Activated naive CD4-positive, alpha-beta T cell treated with Interleukin-2 at 50 U/mL for 16 hours (primary cell): Measurements from ENCODE around the gene TLR6.

Source experiments
- DNase-seq: peaks from one replicate; pipeline ENCODE4 v3.0.0-alpha.2; 2020

TLR6 gene

GRCh38 chr4:38868059-38868960 lies 11.7 kb upstream of the TLR6 start:
- no peak for DNase-seq

DNA sequence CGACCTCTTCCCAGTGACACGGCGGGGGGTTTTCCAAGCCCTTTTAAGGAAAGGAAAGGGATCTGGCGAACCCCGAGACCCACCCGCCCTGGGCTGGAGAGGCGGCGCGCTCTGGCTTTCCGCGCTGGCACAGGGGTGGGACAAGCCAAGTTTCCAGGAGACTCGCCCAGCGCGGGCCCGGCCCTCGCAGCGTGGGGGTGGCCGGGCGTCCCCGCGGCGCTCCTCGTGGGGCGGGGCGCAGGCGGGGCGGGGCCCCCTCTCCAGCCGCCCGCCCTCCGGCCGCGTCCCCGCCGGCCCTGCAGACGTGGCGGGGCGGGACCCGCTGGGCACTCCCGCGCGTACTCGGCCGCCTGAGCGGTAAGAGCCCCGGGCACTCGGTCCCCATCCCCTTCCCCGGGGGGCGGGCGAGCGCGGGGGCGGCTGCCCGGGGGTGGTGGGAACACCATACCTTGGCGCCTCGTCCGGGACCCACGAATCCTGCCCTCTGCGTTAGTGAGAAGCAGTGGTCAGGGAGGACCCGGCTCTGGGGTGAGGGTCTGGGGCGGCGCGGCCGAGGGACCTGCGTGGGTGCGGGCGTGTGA lies 11.0 kb upstream of the TLR6 start, which contains the start of gene FAM114A1:
TSS of gene FAM114A1 (plus strand) at position 329 of the 581 bp plus-strand sequence. CDS start 10,273 bp downstream, outside the sequence.
- DNase-seq, result peak; percentile 22

- DNase-seq, result no peak
Observed at GRCh38 chr4:38866973-38867477, 10.4 kb upstream of the TLR6 start.

DNA sequence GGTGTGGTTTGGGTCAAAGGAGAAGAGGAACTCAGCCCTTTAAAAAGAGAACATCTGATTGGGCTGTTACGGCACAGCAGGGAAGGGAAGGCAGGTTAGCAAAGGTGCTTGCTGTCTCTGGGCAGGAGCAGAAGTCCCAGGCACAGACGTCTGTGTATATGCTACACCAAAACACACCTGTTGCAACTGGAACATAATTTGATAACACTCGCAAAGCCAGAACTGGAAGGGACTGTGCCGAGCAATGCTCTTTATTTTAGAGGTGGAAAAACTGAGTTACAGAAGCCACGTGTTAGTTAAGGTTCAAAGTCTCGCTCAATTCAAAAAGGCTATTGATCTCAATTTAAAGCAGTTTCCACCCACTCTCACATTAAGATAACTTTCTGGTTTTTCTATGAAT lies 8.8 kb upstream of the TLR6 start:
- DNase-seq, result no peak

DNA sequence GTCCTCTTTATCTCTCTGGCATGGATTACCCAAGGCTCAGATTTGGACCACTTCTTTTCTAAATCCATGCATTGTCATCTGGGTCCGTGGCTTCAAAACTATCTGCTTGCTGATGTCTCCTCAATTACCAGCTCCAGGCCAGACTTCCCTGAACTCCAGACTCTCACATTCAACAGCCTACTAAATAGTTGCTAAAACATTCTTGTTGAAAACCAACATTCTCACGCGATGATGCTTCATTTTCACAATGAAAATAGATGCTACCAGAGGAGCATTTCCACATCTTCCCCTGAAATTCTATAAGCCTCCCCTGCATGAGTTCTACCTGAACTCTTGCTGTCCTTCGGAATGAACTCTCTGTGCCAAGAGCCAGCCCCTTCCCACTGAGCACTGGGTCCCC lies 5.2 kb upstream of the TLR6 start:
- no peak for DNase-seq

DNA sequence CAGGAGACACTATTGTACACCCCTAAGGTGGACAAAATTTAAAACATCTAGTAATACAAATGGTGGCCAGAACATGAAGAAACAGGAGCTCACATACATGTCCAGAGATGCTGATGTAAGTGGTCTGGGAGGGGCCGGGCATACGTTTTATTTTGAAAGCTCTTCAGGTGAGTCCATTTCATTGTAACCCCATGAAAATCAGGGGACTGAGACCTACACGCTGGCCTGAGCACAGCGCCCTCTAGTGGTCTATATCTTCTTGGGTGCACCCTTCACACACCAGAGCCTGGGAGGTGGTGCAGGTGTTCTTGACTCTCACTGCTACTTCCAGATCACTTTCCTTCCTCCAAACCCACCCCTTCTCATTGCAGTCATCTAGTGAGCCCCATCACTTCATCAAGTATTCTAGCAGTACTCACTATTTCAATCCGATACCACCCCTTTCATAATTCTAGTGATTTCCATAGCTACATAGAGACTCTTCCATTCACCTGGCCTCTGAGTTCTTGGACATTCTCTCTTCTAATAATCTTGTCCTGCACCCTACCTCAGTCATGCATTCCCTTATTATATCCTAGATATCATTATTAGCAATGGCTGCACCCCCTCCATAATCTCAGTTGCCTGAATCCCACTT lies 4.3 kb upstream of the TLR6 start:
- DNase-seq, result peak; percentile 60

- no peak for DNase-seq
Observed at GRCh38 chr4:38859501-38859900, 2.9 kb upstream of the TLR6 start.

DNA sequence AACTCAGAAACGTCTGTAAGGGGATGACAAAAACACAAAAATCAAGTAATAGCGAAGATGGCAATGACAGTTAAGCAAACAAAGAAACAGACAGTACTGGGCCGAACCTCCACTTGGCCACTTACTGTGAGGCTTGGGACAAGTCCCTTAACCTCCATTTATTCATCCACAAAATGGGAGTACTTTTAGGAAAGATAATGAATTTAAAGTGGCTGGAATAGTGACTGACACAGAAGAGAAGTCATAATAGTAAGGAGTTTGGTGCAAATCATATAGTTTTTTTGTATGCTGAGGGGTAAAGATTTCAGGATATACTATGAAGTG lies 1.4 kb upstream of the TLR6 start:
- DNase-seq, result no peak

DNA sequence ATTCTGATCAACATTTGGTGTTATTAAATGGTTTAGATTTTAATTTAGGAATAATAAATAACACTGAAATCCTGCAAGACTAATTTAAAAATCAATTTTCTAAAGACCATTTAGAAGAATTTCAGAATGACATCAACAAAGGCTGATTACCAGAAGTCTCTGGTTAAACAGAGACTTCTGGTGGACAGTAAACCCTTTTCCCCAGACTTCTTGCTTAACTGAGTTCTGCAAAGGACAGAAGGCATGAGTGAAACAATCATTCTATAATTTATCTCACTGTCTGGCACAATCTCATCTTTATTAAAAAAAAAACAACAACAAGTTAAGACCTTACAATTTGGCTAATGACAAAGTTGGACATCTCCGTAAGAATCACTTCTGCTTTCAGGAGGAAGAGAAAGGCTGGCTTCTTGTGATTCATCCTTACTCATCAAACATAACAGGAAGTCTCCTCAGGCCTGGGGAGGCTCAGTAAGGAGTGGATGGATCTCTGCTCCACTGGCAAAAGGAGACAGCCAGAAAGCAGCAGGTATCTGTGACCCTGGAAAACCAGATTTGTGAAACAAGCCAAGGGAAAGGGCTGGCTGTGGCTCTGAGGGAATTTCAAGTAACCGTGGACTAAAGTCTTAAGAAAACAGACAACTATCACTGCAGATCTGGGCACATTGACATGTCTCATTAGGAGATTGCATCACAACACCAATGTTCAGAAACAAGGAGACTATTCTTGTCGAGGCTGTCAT lies 908 bp upstream of the TLR6 start:
- DNase-seq, result peak; percentile 38

DNA sequence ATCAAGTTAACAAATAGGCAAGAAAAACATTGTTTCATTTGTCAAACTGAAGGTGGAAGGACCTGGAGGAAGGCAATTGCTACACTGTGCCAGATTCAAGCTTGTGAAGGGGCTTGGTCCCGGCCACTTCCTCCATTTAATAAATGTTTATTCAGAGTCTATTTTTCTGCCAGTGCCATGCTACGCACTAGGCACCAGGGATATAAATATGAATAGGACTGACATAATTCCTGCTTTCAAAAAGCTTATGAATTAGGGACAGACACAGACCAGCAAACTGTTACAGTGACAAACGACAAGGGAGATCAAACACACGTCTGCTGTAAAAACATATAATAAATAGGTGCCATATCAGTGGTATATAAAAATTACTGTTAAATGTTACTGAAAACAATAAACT lies 571 bp downstream of the TLR6 start:
- no peak for DNase-seq

DNA sequence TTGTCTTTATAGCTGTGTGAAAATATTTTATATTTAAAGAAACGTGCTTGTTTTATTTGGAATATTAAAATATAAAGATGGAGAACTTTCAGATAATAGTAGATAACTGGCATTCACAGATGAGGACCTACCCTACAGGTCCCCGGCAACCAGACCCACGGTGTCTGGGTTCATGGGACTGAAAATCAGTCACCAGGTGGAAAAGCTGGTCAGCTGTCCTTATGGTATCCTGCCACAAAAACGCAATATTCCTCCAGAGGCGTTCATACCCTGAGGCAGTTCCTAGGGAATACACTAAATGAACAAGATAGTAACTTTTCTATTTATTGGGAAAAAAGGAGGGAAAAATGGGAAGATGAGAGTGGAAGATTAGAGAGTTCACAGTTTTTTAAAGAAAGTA lies 1.2 kb downstream of the TLR6 start:
- DNase-seq, result no peak

GRCh38 chr4:38846015-38846414 lies 10.6 kb downstream of the TLR6 start:
- DNase-seq, result no peak

GRCh38 chr4:38842994-38843393 lies 13.6 kb downstream of the TLR6 start:
- no peak for DNase-seq

DNA sequence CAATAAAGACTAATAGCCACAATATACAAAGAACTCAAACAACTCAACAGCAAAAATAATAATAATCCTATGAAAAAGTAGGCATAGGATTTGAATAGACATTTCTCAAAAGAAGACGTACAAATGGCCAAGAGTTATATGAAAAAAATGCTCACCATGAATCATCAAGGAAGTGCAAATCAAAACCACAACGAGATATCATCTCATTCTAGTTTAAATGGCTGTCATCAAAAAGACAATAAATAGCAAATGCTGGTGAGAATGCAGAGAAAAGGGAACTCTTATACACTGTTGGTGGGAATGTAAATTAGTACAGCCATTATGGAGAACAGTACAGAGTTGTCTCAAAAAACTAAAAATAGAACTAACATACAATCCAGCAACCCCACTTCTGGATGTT lies 18.8 kb downstream of the TLR6 start:
- no peak for DNase-seq

- no peak for DNase-seq
Observed at GRCh38 chr4:38837334-38837733, 19.3 kb downstream of the TLR6 start.

DNA sequence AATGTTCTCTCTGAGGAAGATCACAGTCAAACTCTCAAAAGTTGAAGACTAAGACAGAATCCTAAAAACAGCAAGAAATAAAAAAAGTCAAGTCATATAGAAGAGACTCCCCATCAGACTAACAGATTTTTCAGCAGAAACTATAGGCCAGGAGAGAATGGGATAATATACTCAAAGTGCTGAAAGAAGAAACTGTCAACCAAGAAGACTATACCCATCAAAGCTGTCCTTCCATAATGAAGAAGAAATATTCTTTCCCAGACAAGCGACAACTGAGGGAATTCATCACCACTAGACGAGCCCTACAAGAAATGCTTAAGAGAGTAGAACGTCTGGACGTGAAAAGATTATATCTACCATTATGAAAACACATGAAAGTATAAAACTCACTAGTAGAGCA lies 22.0 kb downstream of the TLR6 start:
- no peak for DNase-seq

DNA sequence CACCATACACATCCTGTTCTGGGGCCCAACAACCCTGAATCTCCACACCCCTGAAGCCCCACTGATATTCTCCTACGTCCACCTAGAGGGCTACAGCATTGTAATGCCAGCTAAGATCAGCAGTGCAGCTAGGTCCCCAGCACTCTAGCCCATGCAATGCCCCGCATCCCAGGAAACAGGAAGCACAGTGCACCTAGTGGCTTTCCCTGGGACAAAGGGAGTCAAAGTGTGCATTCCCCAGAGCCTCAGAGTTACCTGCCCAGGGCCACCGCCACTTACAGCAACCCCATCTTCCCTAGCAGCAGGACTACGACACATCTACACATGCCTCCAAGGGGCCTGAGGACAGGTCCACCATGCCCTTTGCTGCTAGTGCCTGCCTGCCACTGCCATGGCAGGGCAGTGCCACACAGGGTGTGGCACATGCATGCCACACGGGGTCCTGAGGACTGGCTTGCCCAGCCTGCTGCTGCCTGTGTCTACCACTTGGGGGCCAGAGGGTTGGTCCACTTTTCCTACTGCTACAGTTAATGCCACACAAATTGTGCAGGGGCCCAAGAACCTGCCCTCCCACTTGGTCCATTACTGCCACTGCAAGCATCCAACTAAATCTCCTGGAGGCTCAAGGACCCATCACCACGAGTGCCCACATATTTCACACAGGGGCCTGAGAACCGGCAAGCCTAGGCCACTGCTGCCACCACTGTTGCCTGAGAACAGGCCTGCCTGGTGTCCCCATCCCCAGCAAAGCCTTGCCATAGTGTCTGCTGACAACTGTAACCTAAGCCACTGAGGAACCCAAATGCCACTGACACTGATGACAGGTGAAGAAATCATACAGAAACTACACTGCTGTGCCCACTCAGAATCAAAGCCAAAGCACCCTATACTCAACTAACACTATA lies 23.7 kb downstream of the TLR6 start:
- DNase-seq, result no peak

DNA sequence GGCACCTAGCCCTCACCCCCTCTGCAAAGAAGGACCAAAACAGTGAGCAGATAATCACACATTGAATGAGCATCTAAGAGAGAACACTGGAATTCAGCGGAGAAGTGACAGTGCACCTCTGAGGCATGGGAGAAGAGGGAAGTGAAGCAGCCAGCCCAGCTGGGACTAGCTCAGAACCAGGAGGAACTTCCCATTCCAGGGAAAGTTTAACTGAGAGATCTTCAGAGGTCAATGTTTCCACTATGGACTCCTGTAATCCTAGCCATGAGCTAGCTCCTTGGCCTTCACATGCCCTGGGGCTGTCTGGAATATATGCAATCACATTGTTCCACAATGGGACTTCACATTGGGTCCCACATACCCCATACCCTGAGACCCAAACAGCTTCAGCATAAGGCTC lies 24.4 kb downstream of the TLR6 start:
- DNase-seq, result no peak

DNA sequence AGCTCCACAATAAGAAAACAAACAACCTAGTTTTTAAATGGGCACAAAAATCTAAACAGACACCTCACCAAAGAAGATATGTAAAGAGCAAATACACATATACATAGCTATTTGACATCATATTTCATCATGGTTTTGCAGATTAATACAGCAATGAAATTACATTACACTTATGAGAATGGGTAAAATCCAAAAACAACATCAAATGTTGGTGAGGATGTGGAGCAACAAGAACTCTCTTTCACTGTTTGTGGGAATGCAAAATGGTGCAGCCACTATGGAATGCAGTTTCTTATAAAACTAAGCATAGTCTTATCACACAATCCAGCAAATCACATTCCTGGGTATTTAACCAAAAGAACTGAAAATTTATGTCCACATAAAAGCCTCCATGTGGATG lies 25.0 kb downstream of the TLR6 start:
- no peak for DNase-seq

- no peak for DNase-seq
Observed at GRCh38 chr4:38829237-38829636, 27.4 kb downstream of the TLR6 start.

GRCh38 chr4:38823766-38824165 lies 32.9 kb downstream of the TLR6 start:
- no peak for DNase-seq

DNA sequence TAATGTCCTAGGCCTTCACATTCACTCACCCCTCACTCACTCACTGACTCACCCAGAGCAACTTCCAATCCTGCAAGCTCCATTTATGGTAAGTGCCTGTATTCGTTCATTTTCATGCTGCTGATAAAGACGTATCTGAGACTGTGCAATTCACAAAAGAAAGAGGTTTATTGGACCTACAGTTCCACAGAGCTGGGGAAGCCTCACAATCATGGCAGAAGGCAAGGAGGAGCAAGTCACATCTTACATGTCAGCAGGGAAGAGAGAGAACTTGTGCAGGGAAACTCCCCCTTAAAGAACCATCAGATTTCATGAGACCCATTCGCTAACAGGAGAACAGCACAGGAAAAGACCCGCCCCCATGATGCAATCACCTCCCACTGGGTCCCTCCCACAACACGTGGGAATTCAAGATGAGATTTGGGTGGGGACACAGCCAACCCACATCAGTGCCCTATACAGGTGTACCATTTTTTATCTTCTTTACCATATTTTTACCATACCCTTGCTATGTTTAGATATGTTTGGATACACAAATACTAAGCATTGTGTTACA lies 33.8 kb downstream of the TLR6 start:
- DNase-seq, result no peak
